H1 (cell line): ENCODE measurements around the gene CENPP. TPM values are rescaled to one million over a fixed set of nuclear protein-coding genes. Genes with fewer than 3 reads are reported as not detected.

Source experiments
- CBX5 ChIP-seq: fragments of 300-800, 300-1000 bp; sonication (generic); IDR thresholded peaks from 2 replicates; pipeline ENCODE4 v1.7.1; 2016; ENCODE audit warnings: antibody characterized with exemption, low read length, low read depth
- TCF12 ChIP-seq: IDR thresholded peaks from 2 replicates; pipeline ENCODE4 v1.6.1; 2011; ENCODE audit warnings: low read depth, mild to moderate bottlenecking, low read length
- polyA plus RNA-seq, 7 experiments: library from polyadenylated mRNA; depleted of rRNA in 3 of 7; stranded (reverse) in 5 of 7; unstranded in 2 of 7; fragments of >200 nt in 5 of 7; fragments of 200-250 nt in 2 of 7; gene quantifications; 1 replicate in 5 of 7; 2 replicates in 1 of 7; 4 replicates in 1 of 7; pipeline versions ENCODE4 v1.2.1 to v1.2.3, GENCODE V29; 2011 to 2013; ENCODE audit warnings: missing spikeins in 2 of 7, mixed read lengths in 2 of 7
- total RNA-seq: library from RNA; stranded (reverse); fragmentation: NEBNext Ultra II Directional; extraction: Animal tissue kit (Norgen Biotek cat#: 25700); gene quantifications from 2 replicates; pipeline ENCODE4 v1.2.1, GENCODE V29; 2021

The CENPP gene
- total and polyA plus RNA-seq, 2 of the 8 experiments (the other 6 are each of a cell fraction or from before 2014, with no cell fraction given) = 2.7 to 10.8 TPM

DNA sequence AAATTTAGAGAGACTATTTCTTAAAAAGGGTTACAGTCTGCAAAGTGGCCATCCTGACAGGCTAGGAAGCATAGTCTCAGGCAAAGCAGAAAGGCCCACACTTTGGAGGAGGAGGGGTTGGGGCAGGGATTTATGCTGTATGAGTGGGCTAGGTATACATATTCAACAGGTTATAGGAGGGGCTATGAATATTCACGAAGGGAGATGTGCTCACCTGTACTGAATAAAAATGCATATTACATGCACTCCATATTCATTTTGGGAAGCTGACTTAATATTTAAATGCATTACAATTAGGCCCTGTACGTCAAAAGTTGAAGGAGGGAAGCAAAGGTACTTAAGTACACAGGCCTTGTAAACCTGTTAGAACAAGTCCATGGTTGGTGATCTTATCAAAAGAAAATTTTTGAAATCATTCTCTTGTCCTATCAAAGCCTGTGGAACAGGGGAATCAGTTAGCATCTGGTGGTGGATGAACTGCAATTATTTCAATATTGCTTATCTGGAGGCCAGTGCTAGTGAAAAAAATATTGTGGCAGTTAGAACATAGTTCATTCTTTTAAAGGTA, 1.6 kb downstream of the CENPP start (continued):
- TF ChIP-seq CBX5 (no peak), TCF12 (no peak)
